PC-3 (cell line): ENCODE measurements around the gene CSAG2. TPM values are rescaled to one million over a fixed set of nuclear protein-coding genes. Genes with fewer than 3 reads are reported as not detected.
"Not testable (repeated sequence)": the region's sequence is repeated elsewhere in the genome, so short reads cannot be mapped to it uniquely, and the experiment has no call there.

Experiments used
- ATAC-seq: fragments of 200-7000 bp; cut with Tn5 transposase; 2 replicates; pipeline ENCODE4 v1.9.1; 2020; ENCODE audit warnings: mild to moderate bottlenecking, moderate library complexity
- BruUV-seq: library from RNA; stranded (reverse); fragments of 400-500 nt; replicated peaks from 2 replicates; lab custom pipeline; 2021; lab: Mats Ljungman, UMichigan
- CTCF ChIA-PET: fragments of 300-600 bp; sonication (Branson Sonifier 250); formaldehyde crosslinking; loops from one replicate; lab custom pipeline; 2022; ENCODE audit warnings: antibody characterized with exemption; lab: Charles Lee
- POLR2A ChIA-PET: fragments of 300-600 bp; sonication (Branson Sonifier 250); formaldehyde crosslinking; loops from one replicate; lab custom pipeline; 2022; ENCODE audit warnings: antibody characterized with exemption; ENCODE audit not compliant: unreplicated experiment; lab: Charles Lee
- DNase-seq: peaks from one replicate; pipeline ENCODE4 v3.0.0-alpha.2; 2015
- H2AFZ ChIP-seq: fragments of 300-600 bp; sonication (generic); 2 replicates; pipeline ENCODE4 v1.6.0; 2016; ENCODE audit warnings: antibody characterized with exemption, low read length
- H3F3A ChIP-seq: fragments of 300-600 bp; sonication (generic); one replicate; pipeline ENCODE4 v1.6.0; 2017; ENCODE audit warnings: antibody characterized with exemption, low read length, control low read depth, mild to moderate bottlenecking; ENCODE audit not compliant: unreplicated experiment
- H3K27ac ChIP-seq: fragments of 300-600 bp; sonication (generic); 2 replicates; pipeline ENCODE4 v1.5.1; 2016; ENCODE audit warnings: mild to moderate bottlenecking, low read length
- H3K27me3 ChIP-seq: fragments of 300-600 bp; sonication (generic); 2 replicates; pipeline ENCODE4 v1.6.1; 2016; ENCODE audit warnings: low read length, mixed read lengths
- H3K36me3 ChIP-seq: fragments of 300-600 bp; sonication (generic); 2 replicates; pipeline ENCODE4 v1.6.1; 2016; ENCODE audit warnings: low read depth, mixed run types, low read length, mixed read lengths
- H3K4me1 ChIP-seq: fragments of 300-600 bp; sonication (generic); 2 replicates; pipeline ENCODE4 v1.5.1; 2016; ENCODE audit warnings: low read length; ENCODE audit not compliant: insufficient read depth
- H3K4me2 ChIP-seq: fragments of 300-600 bp; sonication (generic); 2 replicates; pipeline ENCODE4 v1.6.0; 2016; ENCODE audit warnings: low read length
- H3K4me3 ChIP-seq: fragments of 300-600 bp; sonication (generic); 2 replicates; pipeline ENCODE4 v1.5.1; 2016; ENCODE audit warnings: mild to moderate bottlenecking, low read length, mixed read lengths
- H3K79me2 ChIP-seq: fragments of 300-600 bp; sonication (generic); 2 replicates; pipeline ENCODE4 v1.6.1; 2017; ENCODE audit warnings: low read length, mixed read lengths
- H3K9ac ChIP-seq: fragments of 300-600 bp; sonication (generic); 2 replicates; pipeline ENCODE4 v1.6.0; 2016; ENCODE audit warnings: mild to moderate bottlenecking, low read length
- H3K9me2 ChIP-seq: fragments of 300-600 bp; sonication (generic); replicated peaks from 2 replicates; pipeline ENCODE4 v1.6.1; 2016; ENCODE audit warnings: mixed run types, low read length, mixed read lengths
- H3K9me3 ChIP-seq: fragments of 300-600 bp; sonication (generic); 2 replicates; pipeline ENCODE4 v1.6.1; 2016; ENCODE audit warnings: low read length, mixed read lengths
- H4K20me1 ChIP-seq: fragments of 300-600 bp; sonication (generic); 2 replicates; pipeline ENCODE4 v1.6.1; 2016; ENCODE audit warnings: low read length, mixed read lengths
- CTCF ChIP-seq: fragments of 300-600 bp; sonication (generic); conservative IDR thresholded peaks from 2 replicates; pipeline ENCODE4 v1.5.1; 2017; ENCODE audit warnings: antibody characterized with exemption, low read depth, mild to moderate bottlenecking, low read length
- EZH2 ChIP-seq: fragments of 300-600 bp; sonication (generic); IDR thresholded peaks from one replicate; pipeline ENCODE4 v1.6.1; 2017; ENCODE audit warnings: antibody characterized with exemption, mild to moderate bottlenecking, low read length; ENCODE audit not compliant: unreplicated experiment
- EZH2phosphoT487 ChIP-seq: fragments of 300-600 bp; sonication (generic); IDR thresholded peaks from 2 replicates; pipeline ENCODE4 v1.6.1; 2018; ENCODE audit warnings: mild to moderate bottlenecking, antibody characterized with exemption, low read length, borderline replicate concordance
- intact Hi-C: fragments of 100-400 bp; cut with micrococcal nuclease; formaldehyde crosslinking; loops from 2 replicates; pipeline ENCODE4 v1.9.0; 2023
- total RNA-seq: library from RNA; depleted of rRNA; stranded (reverse); fragments of >200 nt; gene quantifications from 2 replicates; pipeline ENCODE4 v1.2.3, GENCODE V29; 2014

Gene CSAG2
- total RNA-seq, 1 experiment from 2014 or later: not detected

GRCh38 chrX:152735860-152736511 lies 26.9 kb upstream of the CSAG2 start:
- Histone ChIP-seq H4K20me1 (no peaks in the 10 kb centered on the region), H3K79me2 (no peaks in the 10 kb centered on the region), H3K4me1 (no peaks in the 10 kb centered on the region), H3K27ac (no peak overlapping the region), H3K27me3 (peaks cover 34% of the 10 kb centered on the region), H3K4me3 (no peak overlapping the region), H3K4me2 (no peak overlapping the region), H3K9ac (no peak overlapping the region), H3K9me2 (no peaks in the 10 kb centered on the region), H2AFZ (no peak overlapping the region), H3K9me3 (no peaks in the 10 kb centered on the region), H3F3A (no peaks in the 10 kb centered on the region), H3K36me3 (no peaks in the 10 kb centered on the region)
- no peak for ATAC-seq
- ChIA-PET CTCF (no interaction called here), POLR2A (no interaction called here)
- no peak for DNase-seq
- no peak for TF ChIP-seq EZH2phosphoT487
- TF ChIP-seq EZH2: no peak
- TF ChIP-seq CTCF: no peak
- intact Hi-C loops: no loop called here
- BruUV-seq: no TSS peak

DNA sequence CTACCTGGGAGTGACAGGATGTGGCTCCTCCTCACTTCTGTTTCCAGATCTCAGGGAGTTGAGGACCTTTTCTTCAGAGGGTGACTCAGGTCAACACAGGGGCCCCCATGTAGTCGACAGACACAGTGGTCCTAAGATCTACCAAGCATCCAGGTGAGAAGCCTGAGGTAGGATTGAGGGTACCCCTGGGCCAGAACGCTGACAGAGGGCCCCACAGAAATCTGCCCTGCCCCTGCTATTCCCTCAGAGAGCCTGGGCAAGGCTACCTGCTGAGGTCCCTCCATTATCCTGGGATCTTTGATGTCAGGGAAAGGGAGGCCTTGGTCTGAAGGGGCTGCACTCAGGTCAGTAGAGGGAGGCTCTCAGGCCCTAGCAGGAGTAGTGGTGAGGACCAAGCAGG lies 26.0 kb upstream of the CSAG2 start:
- no peak overlapping the region for H3K4me2 ChIP-seq
- no peak overlapping the region for H2AFZ ChIP-seq
- intact Hi-C loops: no loop called here
- H3K4me3 ChIP-seq: no peak overlapping the region
- peaks cover 31% of the 10 kb centered on the region for H3K27me3 ChIP-seq
- H3K9ac ChIP-seq: no peak overlapping the region
- no peaks in the 10 kb centered on the region for H3K4me1 ChIP-seq
- ATAC-seq: no peak
- H3K36me3 ChIP-seq: no peaks in the 10 kb centered on the region
- no peaks in the 10 kb centered on the region for H3K79me2 ChIP-seq
- ChIA-PET CTCF (no interaction called here), POLR2A (no interaction called here)
- H3K27ac ChIP-seq: no peak overlapping the region
- no peaks in the 10 kb centered on the region for H3K9me3 ChIP-seq
- H3F3A ChIP-seq: no peaks in the 10 kb centered on the region
- no peak for TF ChIP-seq EZH2phosphoT487
- no peak for TF ChIP-seq EZH2
- TF ChIP-seq CTCF: no peak
- H4K20me1 ChIP-seq: no peaks in the 10 kb centered on the region
- H3K9me2 ChIP-seq: no peaks in the 10 kb centered on the region
- DNase-seq: no peak
- no TSS peak for BruUV-seq

DNA sequence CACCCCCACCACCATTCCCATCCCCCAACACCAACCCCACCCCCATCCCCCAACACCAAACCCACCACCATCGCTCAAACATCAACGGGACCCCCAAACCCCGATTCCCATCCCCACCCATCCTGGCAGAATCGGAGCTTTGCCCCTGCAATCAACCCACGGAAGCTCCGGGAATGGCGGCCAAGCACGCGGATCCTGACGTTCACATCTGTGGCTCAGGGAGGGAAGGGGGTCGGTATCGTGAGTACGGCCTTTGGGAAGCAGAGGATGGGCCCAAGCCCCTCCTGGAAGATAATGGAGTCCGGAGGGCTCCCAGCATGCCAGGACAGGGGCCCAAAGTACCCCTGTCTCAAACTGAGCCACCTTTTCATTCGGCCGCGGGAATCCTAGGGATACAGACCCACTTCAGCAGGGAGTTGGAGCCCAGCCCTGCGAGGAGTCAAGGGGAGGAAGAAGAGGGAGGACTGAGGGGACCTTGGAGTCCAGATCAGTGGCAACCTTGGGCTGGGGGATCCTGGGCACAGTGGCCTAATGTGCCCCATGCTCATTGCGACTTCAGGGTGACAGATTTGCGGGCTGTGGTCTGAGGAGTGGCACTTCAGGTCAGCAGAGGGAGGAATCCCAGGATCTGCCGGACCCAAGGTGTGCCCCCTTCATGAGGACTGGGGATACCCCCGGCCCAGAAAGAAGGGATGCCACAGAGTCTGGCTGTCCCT lies 25.2 kb upstream of the CSAG2 start:
- H3K36me3 ChIP-seq, DNase-seq, H3K9me2 ChIP-seq, CTCF ChIA-PET, H3K79me2 ChIP-seq, H3K4me3 ChIP-seq, BruUV-seq, POLR2A ChIA-PET, H3K4me1 ChIP-seq, H3K9me3 ChIP-seq, ATAC-seq, H3K27ac ChIP-seq, intact Hi-C loops, H3K9ac ChIP-seq, H2AFZ ChIP-seq, H3K4me2 ChIP-seq, H3F3A ChIP-seq, H4K20me1 ChIP-seq: not testable (repeated sequence)
- H3K27me3 ChIP-seq: peaks cover 31% of the 10 kb centered on the region
